WTC11 (cell line): ENCODE data around the gene CDH9.

Experiments used
- ATF1 ChIP-seq: sonication (generic); formaldehyde crosslinking; IDR thresholded peaks from 2 replicates; pipeline ENCODE4 v1.8.1; 2023; ENCODE audit warnings: mild to moderate bottlenecking, moderate library complexity, missing genetic modification reagents
- CTCF ChIP-seq: fragments of 200-600 bp; IDR thresholded peaks from 2 replicates; pipeline ENCODE4 v1.8.0; 2022; ENCODE audit warnings: antibody characterized with exemption
- ETV6 ChIP-seq: sonication (generic); formaldehyde crosslinking; IDR thresholded peaks from 2 replicates; pipeline ENCODE4 v1.8.1; 2022; ENCODE audit warnings: mild to moderate bottlenecking, missing genetic modification reagents
- MAX ChIP-seq: sonication (generic); formaldehyde crosslinking; IDR thresholded peaks from 2 replicates; pipeline ENCODE4 v1.8.0; 2022; ENCODE audit warnings: mild to moderate bottlenecking, missing genetic modification reagents
- SMAD4 ChIP-seq: sonication (generic); formaldehyde crosslinking; IDR thresholded peaks from 2 replicates; pipeline ENCODE4 v1.8.0; 2022; ENCODE audit warnings: mild to moderate bottlenecking, missing genetic modification reagents
- ZMAT4 ChIP-seq: fragments of 250-450 bp; sonication (Bioruptor Pico); IDR thresholded peaks from 2 replicates; pipeline ENCODE4 v1.9.0; 2021; ENCODE audit warnings: mild to moderate bottlenecking

- no peak for TF ChIP-seq ETV6 (CRISPR knock-in tag)
- no peak for TF ChIP-seq ATF1
- no peak for TF ChIP-seq SMAD4 (CRISPR knock-in tag)
- TF ChIP-seq ZMAT4 (CRISPR knock-in tag) = no peak
- no peak for TF ChIP-seq CTCF
- no peak for TF ChIP-seq MAX
Observed at GRCh38 chr5:27007121-27007520, 31.3 kb downstream of the CDH9 start.
